Measurements from ENCODE around the gene KRTAP9-9. TPM values are rescaled to one million over a fixed set of nuclear protein-coding genes. Genes with fewer than 3 reads are reported as not detected.

KRTAP9-9 gene
- total RNA-seq, 4 donors from 2014 or later: not detected

- DNase-seq: no peak
- WGBS, 2 donors: 74 to 89% methylated on average over 1 of the region's 1 CpG
Observed at GRCh38 chr17:41251261-41251660, 3.9 kb upstream of the KRTAP9-9 start.

GRCh38 chr17:41254861-41255260, 323 bp upstream of the KRTAP9-9 start:
- TF ChIP-seq POLR2A (IDR thresholded peaks at IDR 0.05): no peak
- no peak for TF ChIP-seq CTCF (IDR thresholded peaks at IDR 0.05)
- Histone ChIP-seq H3K9me3 (no peaks in the 10 kb centered on the region), H3K27me3 (peaks cover 0 to 43% (median 0%) of the 10 kb centered on the region in 4 donors), H3K36me3 (no peaks in the 10 kb centered on the region), H3K27ac (no peak overlapping the region), H3K4me1 (no peaks in the 10 kb centered on the region), H3K4me3 (no peak overlapping the region)
- WGBS, 2 donors: 0 to 46% methylated on average over 1 of the region's 1 CpG
- DNase-seq: no peak
- intact Hi-C loops (cut with DNase I): no loop called here

More at GRCh38 chr17:41251261-41251660, 3.9 kb upstream of the KRTAP9-9 start:
- Histone ChIP-seq H3K27ac (no peak overlapping the region), H3K9me3 (no peaks in the 10 kb centered on the region), H3K27me3 (peaks cover 0 to 28% (median 0%) of the 10 kb centered on the region in 4 donors), H3K4me1 (no peaks in the 10 kb centered on the region), H3K36me3 (no peaks in the 10 kb centered on the region), H3K4me3 (no peak overlapping the region)
- intact Hi-C loops (cut with DNase I): no loop called here
- no peak for TF ChIP-seq CTCF (IDR thresholded peaks at IDR 0.05)
- no peak for TF ChIP-seq POLR2A (IDR thresholded peaks at IDR 0.05)

GRCh38 chr17:41256291-41256685, 1.1 kb downstream of the KRTAP9-9 start:
- TF ChIP-seq POLR2A (IDR thresholded peaks at IDR 0.05) (no peak), CTCF (IDR thresholded peaks at IDR 0.05) (no peak)
- H3K36me3 ChIP-seq: no peaks in the 10 kb centered on the region
- no peak for DNase-seq
- intact Hi-C loops (cut with DNase I): no loop called here
- H3K4me3 ChIP-seq: no peak overlapping the region
- WGBS, 2 donors: 96 to 100% methylated on average over 1 of the region's 1 CpG
- no peaks in the 10 kb centered on the region for H3K9me3 ChIP-seq
- no peaks in the 10 kb centered on the region for H3K4me1 ChIP-seq
- H3K27me3 ChIP-seq: peaks cover 0 to 40% (median 0%) of the 10 kb centered on the region in 4 donors
- H3K27ac ChIP-seq: no peak overlapping the region

GRCh38 chr17:41258406-41258805, 3.2 kb downstream of the KRTAP9-9 start:
- no peak for DNase-seq
- H3K27me3 ChIP-seq: peaks cover 0 to 32% (median 0%) of the 10 kb centered on the region in 4 donors
- H3K9me3 ChIP-seq: no peaks in the 10 kb centered on the region
- no peaks in the 10 kb centered on the region for H3K4me1 ChIP-seq
- no peak overlapping the region for H3K4me3 ChIP-seq
- TF ChIP-seq CTCF (IDR thresholded peaks at IDR 0.05) (no peak), POLR2A (IDR thresholded peaks at IDR 0.05) (no peak)
- no peak overlapping the region for H3K27ac ChIP-seq
- no peaks in the 10 kb centered on the region for H3K36me3 ChIP-seq
- intact Hi-C loops (cut with DNase I): no loop called here

- intact Hi-C loops (cut with DNase I): no loop called here
- DNase-seq: no peak
- Histone ChIP-seq H3K4me1 (no peaks in the 10 kb centered on the region), H3K36me3 (no peaks in the 10 kb centered on the region), H3K27ac (no peak overlapping the region), H3K4me3 (no peak overlapping the region), H3K27me3 (peaks cover 0 to 20% (median 0%) of the 10 kb centered on the region in 4 donors), H3K9me3 (no peaks in the 10 kb centered on the region)
- TF ChIP-seq POLR2A (IDR thresholded peaks at IDR 0.05) (no peak), CTCF (IDR thresholded peaks at IDR 0.05) (no peak)
- 57 to 60% methylated on average over 2 of the region's 2 CpGs for WGBS, 2 donors
Observed at GRCh38 chr17:41263212-41263611, 8.0 kb downstream of the KRTAP9-9 start.
